GM21825 (cell line): ENCODE data around the gene OR2W3.
A peak's percentile ranks its signal among the peaks of the same experiment; 100 is the strongest.

Source experiments
- ATAC-seq: cut with Tn5 transposase; IDR thresholded peaks from one replicate; pipeline ENCODE4 v1.9.1; 2021; ENCODE audit warnings: mild to moderate bottlenecking, moderate library complexity; ENCODE audit not compliant: unreplicated experiment

OR2W3 gene

DNA sequence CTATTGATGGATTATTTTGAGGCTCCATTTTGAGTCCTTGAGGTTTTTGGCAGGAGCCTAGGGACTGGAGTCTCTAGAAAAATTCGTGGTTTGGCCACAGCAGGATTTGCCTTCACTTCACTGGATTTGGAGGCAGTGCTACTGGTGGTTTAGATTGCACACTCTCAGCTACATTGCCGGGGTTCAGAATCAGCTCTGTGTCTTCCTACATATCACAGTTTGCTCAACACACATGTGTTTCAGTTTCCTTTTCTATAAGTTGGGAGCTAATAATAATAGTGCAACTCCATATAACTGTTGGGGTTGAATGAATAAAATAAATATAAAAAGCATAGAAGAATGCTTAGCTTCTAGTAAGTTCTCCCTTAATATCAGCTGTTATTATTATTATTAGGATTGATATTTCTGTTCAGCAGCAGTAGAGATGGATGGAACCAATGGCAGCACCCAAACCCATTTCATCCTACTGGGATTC is at the start of gene OR2W3:
Gene OR2W3 (plus strand): TSS at position 425 of the 475 bp plus-strand sequence. CDS start 0 bp downstream, at position 425.
- ATAC-seq, result no peak

GRCh38 chr1:247845693-247846017 is 49.7 kb upstream of the OR2W3 start:
- ATAC-seq, result no peak

GRCh38 chr1:247848346-247848745 is 47.0 kb upstream of the OR2W3 start:
- no peak for ATAC-seq

DNA sequence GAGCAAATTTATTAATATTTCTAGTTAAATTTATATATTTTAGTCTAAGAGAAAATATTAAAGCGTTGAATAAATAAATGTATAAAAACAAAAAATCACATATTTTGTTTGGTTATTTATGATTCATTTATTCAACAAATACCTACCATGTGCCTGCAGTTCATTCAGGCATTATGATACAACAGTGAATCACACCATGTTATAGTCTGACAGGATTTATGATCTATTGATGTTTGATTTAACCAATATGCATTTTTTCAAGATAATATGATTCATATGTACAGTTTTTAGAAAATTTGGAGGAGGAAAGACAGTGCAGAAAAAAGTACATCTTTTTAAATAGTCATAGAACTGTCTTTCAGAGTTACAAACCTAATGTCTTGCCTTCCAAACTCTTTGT is 45.8 kb upstream of the OR2W3 start:
- ATAC-seq, result no peak

GRCh38 chr1:247854899-247855545 is 40.4 kb upstream of the OR2W3 start:
- no peak for ATAC-seq

DNA sequence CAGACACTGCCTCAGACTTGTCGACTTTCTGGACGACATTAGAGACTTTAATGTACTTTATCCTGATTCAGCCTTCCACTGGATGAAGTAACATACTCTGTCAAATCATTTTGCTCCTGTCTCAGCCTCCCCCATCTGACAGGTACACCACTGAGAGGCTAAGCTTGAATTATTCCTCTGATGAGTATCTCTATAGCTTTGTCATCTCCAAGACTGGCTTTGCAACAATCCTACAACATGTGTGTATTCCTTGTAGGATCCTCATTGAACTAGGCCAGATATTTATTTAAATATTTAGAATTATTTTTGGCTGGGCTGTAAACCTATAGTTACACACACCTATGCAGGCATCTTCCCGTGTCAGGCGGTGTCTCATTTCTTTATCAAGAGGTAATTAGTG is 39.5 kb upstream of the OR2W3 start:
- no peak for ATAC-seq

GRCh38 chr1:247857069-247857984 is 38.1 kb upstream of the OR2W3 start, which contains the start of gene TRIM58:
Gene TRIM58 (plus strand): TSS chr1:247857187. CDS start chr1:247857247, 60 bp downstream.
- peak; percentile 56 for ATAC-seq

GRCh38 chr1:247857985-247858619 is 37.3 kb upstream of the OR2W3 start:
- ATAC-seq, result no peak

DNA sequence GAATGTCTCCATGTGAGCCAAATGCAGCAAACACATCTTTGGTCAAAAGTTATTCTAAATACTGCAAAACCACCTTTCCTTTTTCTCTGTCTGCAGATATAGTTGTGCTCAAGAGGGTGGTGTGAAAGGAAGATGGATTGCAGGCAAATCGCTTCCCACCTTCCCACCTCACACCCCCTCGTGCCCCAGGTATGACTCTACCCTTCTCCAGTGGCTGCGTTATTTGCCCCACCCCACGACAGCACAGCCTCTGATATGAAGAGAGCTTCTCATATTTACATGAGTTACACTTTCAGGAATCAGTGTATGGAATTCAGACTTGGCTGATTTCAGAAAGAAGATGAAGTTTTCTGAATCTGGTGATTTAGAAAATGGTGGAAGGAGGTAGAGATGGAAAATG is 32.6 kb upstream of the OR2W3 start:
- ATAC-seq, result no peak

DNA sequence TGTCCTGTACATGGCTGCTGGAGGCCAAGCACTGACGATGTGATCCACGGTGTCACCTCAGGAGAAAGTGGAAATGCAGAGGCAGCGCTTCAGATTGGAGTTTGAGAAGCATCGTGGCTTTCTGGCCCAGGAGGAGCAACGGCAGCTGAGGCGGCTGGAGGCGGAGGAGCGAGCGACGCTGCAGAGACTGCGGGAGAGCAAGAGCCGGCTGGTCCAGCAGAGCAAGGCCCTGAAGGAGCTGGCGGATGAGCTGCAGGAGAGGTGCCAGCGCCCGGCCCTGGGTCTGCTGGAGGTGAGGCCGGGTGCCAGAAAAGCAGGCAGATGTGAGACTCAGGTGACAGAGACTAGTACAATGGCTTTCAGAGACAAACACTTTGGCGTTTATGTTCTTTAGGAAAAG is 30.7 kb upstream of the OR2W3 start:
- no peak for ATAC-seq

GRCh38 chr1:247865416-247865815 is 30.0 kb upstream of the OR2W3 start:
- no peak for ATAC-seq

DNA sequence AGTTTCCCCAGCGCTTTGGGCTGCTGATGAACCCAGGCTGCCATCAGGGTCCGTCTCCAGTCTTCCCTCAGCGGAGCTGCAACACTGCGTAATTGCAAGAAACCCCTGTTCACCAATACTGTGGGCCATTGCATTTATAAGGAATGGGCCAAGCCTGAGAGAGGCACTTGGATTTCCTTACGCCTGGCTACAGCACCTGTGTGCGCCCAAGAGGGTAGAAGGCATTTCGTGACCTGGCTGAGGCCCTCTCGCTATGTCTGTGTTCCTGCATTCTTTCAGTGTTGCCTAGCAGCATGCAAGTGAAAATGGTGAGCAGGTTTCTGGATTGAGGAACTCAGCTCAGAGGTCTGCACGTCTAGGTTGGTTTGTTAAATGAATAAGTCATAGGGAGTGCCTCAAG is 12.0 kb upstream of the OR2W3 start:
- ATAC-seq, result no peak

DNA sequence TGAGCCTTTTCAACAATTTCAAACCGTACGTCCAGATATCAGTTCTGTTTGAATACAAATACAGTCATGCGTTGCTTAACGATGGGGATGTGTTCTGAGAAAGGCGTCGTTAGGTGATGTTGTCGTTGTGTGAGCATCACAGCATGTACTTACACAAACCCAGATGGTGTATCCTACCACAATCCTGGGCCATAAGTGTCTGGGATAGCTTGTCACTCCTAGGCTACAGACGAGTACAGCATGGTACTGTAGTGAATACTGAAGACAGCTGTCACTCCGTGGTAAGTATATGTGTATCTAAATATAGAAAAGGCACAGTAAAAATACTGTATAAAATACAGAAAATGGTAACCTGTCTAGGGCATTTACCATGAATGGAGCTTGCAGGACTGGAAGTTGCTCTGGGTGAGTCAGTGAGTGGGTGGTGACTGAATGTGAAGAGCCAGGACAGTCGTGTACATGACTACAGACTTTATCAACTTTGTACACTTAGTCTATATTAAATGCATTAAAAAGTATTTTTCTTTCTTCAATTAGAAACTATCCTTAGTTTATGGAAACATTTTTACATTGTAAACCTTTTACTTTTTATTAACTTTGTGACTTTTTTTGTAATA is 10.5 kb upstream of the OR2W3 start:
- ATAC-seq, result no peak

- ATAC-seq, result no peak
These were observed 589 bp downstream of the OR2W3 start for GRCh38 chr1:247895976-247896375.

GRCh38 chr1:247904122-247904521 is 8.7 kb downstream of the OR2W3 start:
- ATAC-seq, result no peak

GRCh38 chr1:247905181-247905580 is 9.8 kb downstream of the OR2W3 start:
- ATAC-seq, result no peak

GRCh38 chr1:247905910-247906503 is 10.6 kb downstream of the OR2W3 start:
- ATAC-seq, result no peak

GRCh38 chr1:247906504-247907047 is 11.2 kb downstream of the OR2W3 start:
- ATAC-seq, result no peak

DNA sequence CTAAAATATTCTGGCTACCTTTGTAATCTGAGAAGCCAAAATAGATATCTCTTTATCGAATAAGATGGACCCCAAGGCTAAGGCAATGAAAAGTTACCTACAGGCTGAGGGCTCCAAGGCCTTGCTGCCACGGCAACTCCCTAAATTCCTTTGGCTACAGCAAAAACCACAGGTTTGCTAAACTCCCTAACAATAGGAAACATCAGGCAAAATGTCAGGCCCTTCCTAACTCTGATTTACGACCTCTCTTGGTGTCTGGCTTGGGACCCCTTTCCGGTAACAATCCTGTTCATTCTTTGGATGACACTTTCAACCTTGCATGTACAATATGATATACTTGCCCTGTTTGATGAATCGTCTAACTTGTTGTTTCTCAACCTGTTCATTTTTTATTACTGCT is 13.4 kb downstream of the OR2W3 start:
- no peak for ATAC-seq

DNA sequence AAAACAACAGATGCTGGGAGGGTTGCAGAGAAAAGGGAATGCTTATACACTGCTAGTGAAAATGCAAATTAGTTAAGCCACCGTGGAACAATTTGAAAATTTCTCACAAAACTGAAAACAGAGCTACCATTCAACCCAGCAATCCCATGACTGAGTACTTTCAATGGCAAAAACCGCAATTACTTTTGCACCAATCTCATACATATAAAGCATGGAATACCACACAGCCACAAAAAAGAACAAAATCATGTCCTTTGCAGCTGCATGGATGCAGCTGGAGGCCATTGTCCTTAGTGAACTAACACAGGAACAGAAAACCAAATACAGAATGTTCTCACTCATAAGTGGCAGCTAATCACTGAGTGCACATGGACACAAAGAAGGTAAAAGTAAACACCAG is 18.4 kb downstream of the OR2W3 start:
- ATAC-seq, result no peak
